HEK293 (cell line): ENCODE data around the gene STX16.
A peak's percentile ranks its signal among the peaks of the same experiment; 100 is the strongest.

Source experiments
- CTCF ChIA-PET: fragments of 350-600 bp; formaldehyde crosslinking; extraction: SDS; loops from one replicate; lab custom pipeline; 2021; ENCODE audit warnings: antibody characterized with exemption; lab: Yijun Ruan, JAX
- POLR2A ChIA-PET: fragments of 300-600 bp; formaldehyde crosslinking; extraction: SDS; loops from one replicate; lab custom pipeline; 2020; ENCODE audit warnings: antibody characterized with exemption, inconsistent platforms; lab: Yijun Ruan, JAX
- H3K27ac ChIP-seq: fragments of 200-500 bp; sonication (Bioruptor generic); 2 replicates; pipeline ENCODE4 v1.5.1; 2014; ENCODE audit warnings: low read depth, low read length, control low read depth, inconsistent platforms; ENCODE audit errors: extremely low read depth
- H3K36me3 ChIP-seq, 2 experiments: fragments of 200-500 bp in 1 of 2; sonication (Bioruptor generic) in 1 of 2; 1 replicate in 1 of 2; 2 replicates in 1 of 2; pipeline ENCODE4 v1.5.1; 2014 to 2017; ENCODE audit warnings: inconsistent platforms in 2 of 2, low read length in 2 of 2; ENCODE audit not compliant: control insufficient read depth in 2 of 2, insufficient read depth in 1 of 2
- H3K4me1 ChIP-seq: fragments of 200-500 bp; sonication (Bioruptor generic); 2 replicates; pipeline ENCODE4 v1.5.1; 2014; ENCODE audit warnings: mild to moderate bottlenecking, low read length, inconsistent platforms; ENCODE audit not compliant: control insufficient read depth, insufficient read depth
- H3K4me3 ChIP-seq: 2 replicates; pipeline ENCODE4 v1.5.1; 2011; ENCODE audit warnings: low read depth, mild to moderate bottlenecking, control low read depth, low read length, moderate library complexity
- H3K9me3 ChIP-seq: fragments of 200-500 bp; sonication (Bioruptor generic); 2 replicates; pipeline ENCODE4 v1.5.1; 2014; ENCODE audit warnings: low read depth, low read length, inconsistent platforms; ENCODE audit not compliant: control insufficient read depth, insufficient read depth
- KLF10 ChIP-seq: fragments of 450-650 bp; IDR thresholded peaks from 2 replicates; pipeline ENCODE4 v1.5.1; 2018; ENCODE audit warnings: missing biosample characterization, mild to moderate bottlenecking, missing genetic modification characterization
- MYNN ChIP-seq: fragments of 450-650 bp; formaldehyde crosslinking; IDR thresholded peaks from 2 replicates; pipeline ENCODE4 v1.5.1; 2016; ENCODE audit warnings: missing biosample characterization, missing genetic modification characterization, borderline replicate concordance
- PRDM1 ChIP-seq: fragments of 450-650 bp; formaldehyde crosslinking; IDR thresholded peaks from 2 replicates; pipeline ENCODE4; 2016; ENCODE audit warnings: missing biosample characterization, missing genetic modification characterization
- PRDM6 ChIP-seq: fragments of 450-650 bp; formaldehyde crosslinking; IDR thresholded peaks from 2 replicates; pipeline ENCODE4 v1.5.1; 2017; ENCODE audit warnings: missing biosample characterization, missing genetic modification characterization
- TRIM28 ChIP-seq: IDR thresholded peaks from 2 replicates; pipeline ENCODE4 v1.6.1; 2011; ENCODE audit warnings: low read length, control low read depth, borderline replicate concordance
- ZNF148 ChIP-seq: fragments of 450-650 bp; formaldehyde crosslinking; IDR thresholded peaks from 2 replicates; pipeline ENCODE4 v1.5.0; 2017; ENCODE audit warnings: missing biosample characterization, missing genetic modification characterization, borderline replicate concordance
- ZNF184 ChIP-seq: fragments of 450-650 bp; IDR thresholded peaks from 2 replicates; pipeline ENCODE4 v1.5.1; 2018; ENCODE audit warnings: missing biosample characterization, mild to moderate bottlenecking, missing genetic modification characterization
- ZNF248 ChIP-seq: fragments of 450-650 bp; formaldehyde crosslinking; IDR thresholded peaks from 2 replicates; pipeline ENCODE4 v1.5.1; 2017; ENCODE audit warnings: missing biosample characterization, missing genetic modification characterization
- ZNF302 ChIP-seq: fragments of 450-650 bp; formaldehyde crosslinking; IDR thresholded peaks from 2 replicates; pipeline ENCODE4 v1.5.1; 2016; ENCODE audit warnings: missing biosample characterization, missing genetic modification characterization, low read depth
- ZNF335 ChIP-seq: fragments of 450-650 bp; formaldehyde crosslinking; conservative IDR thresholded peaks from 2 replicates; pipeline ENCODE4 v1.5.1; 2016; ENCODE audit warnings: missing biosample characterization, missing genetic modification characterization
- ZNF391 ChIP-seq: fragments of 450-650 bp; formaldehyde crosslinking; IDR thresholded peaks from 2 replicates; pipeline ENCODE4 v1.5.1; 2016; ENCODE audit warnings: low read depth, missing biosample characterization, missing genetic modification characterization, borderline replicate concordance
- ZNF394 ChIP-seq: fragments of 450-650 bp; formaldehyde crosslinking; IDR thresholded peaks from 2 replicates; pipeline ENCODE4 v1.5.1; 2016; ENCODE audit warnings: missing biosample characterization, missing genetic modification characterization, mild to moderate bottlenecking, moderate library complexity, borderline replicate concordance
- ZNF530 ChIP-seq: fragments of 450-650 bp; formaldehyde crosslinking; IDR thresholded peaks from 2 replicates; pipeline ENCODE4 v1.5.1; 2016; ENCODE audit warnings: low read depth, missing biosample characterization, missing genetic modification characterization
- ZNF558 ChIP-seq: fragments of 450-650 bp; formaldehyde crosslinking; IDR thresholded peaks from 2 replicates; pipeline ENCODE4 v1.5.1; 2016; ENCODE audit warnings: missing biosample characterization, missing genetic modification characterization
- ZNF645 ChIP-seq: fragments of 450-650 bp; formaldehyde crosslinking; IDR thresholded peaks from 2 replicates; pipeline ENCODE4; 2016; ENCODE audit warnings: missing biosample characterization, missing genetic modification characterization
- ZNF654 ChIP-seq: fragments of 450-650 bp; formaldehyde crosslinking; IDR thresholded peaks from 2 replicates; pipeline ENCODE4 v1.5.1; 2016; ENCODE audit warnings: low read depth, missing biosample characterization, missing genetic modification characterization
- ZSCAN16 ChIP-seq: fragments of 450-650 bp; formaldehyde crosslinking; IDR thresholded peaks from 2 replicates; pipeline ENCODE4 v1.5.1; 2016; ENCODE audit warnings: missing biosample characterization, missing genetic modification characterization
- ZSCAN18 ChIP-seq: fragments of 450-650 bp; formaldehyde crosslinking; IDR thresholded peaks from 2 replicates; pipeline ENCODE4 v1.5.1; 2016; ENCODE audit warnings: missing biosample characterization, missing genetic modification characterization
- ZSCAN23 ChIP-seq: fragments of 450-650 bp; formaldehyde crosslinking; IDR thresholded peaks from 2 replicates; pipeline ENCODE4 v1.5.1; 2016; ENCODE audit warnings: missing biosample characterization, missing genetic modification characterization
- ZXDB ChIP-seq: fragments of 450-650 bp; formaldehyde crosslinking; IDR thresholded peaks from 2 replicates; pipeline ENCODE4 v1.5.1; 2016; ENCODE audit warnings: missing biosample characterization, missing genetic modification characterization
- TF ChIP-seq, protein P1 (sequence below): fragments of 450-650 bp; formaldehyde crosslinking; IDR thresholded peaks from 2 replicates; pipeline ENCODE4 v1.5.1; 2016; ENCODE audit warnings: missing biosample characterization, missing genetic modification characterization, low read depth
- TF ChIP-seq, protein P2 (sequence below): fragments of 450-650 bp; formaldehyde crosslinking; conservative IDR thresholded peaks from 2 replicates; pipeline ENCODE4 v1.5.1; 2016; ENCODE audit warnings: low read depth, missing biosample characterization, missing genetic modification characterization

STX16 gene

DNA sequence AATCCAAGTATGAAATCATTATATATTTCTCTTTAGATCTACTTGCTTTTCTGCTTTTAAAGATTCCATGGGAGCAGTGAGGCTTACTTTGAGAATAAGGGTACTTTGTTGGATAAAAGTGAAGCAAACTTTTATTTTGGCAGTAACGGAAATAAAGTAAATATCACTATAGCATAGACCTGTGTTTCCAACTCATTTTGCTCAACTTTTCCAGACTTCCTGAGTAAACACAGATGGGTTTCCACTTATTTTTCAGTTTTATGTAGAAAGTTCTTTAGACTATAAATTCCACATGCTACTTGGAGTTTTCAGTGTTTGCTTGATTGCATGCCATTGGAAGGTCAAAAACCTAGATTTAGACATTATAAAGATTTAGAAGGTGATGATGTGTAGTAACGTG lies 6.2 kb downstream of the STX16 start:
- Histone ChIP-seq H3K36me3 (peaks cover 0 to 34% of the 10 kb centered on the region in 2 experiments; a peak in 1 of 3 replicates), H3K9me3 (no peaks in the 10 kb centered on the region), H3K27ac (no peak overlapping the region), H3K4me3 (no peak overlapping the region), H3K4me1 (peaks cover 19% of the 10 kb centered on the region)
- TF ChIP-seq PRDM6 (tag by site-specific recombination) = peak; percentile 79
- TF ChIP-seq ZSCAN23 (tag by site-specific recombination) = no peak
- peak; percentile 35; the same call in 1 of the 2 replicates for TF ChIP-seq PRDM1 (tag by site-specific recombination)
- ChIA-PET POLR2A (no interaction called here), CTCF (interaction anchor here (0.6 to 1.0 kb wide), 3 partner anchors 32 to 175 kb away, joined by 3 to 6 read pairs (median 3); no protein-coding TSS in a partner anchor)

DNA sequence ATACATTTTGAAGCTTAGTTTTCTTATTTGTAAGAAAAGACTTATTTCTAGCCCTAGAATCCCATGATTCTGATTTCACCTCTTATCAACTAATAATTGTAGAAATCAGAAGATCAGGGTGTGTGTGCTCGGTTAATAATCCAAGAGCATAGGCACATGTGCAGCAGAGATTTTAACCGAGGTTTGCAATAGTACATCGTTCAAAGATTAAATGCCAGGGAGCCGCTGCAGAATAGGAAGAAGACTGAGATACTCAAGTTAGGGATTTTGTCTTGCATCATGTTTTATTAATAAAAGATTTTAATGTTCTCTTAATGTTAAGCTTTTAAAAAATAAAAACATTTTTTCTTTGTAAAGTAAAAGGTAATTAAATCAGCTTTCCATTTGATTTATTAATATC lies 6.9 kb downstream of the STX16 start:
- CTCF ChIA-PET = interaction anchor here (0.8 kb wide), 1 partner anchor 38 kb away, joined by 4 read pairs; no protein-coding TSS in a partner anchor
- POLR2A ChIA-PET = no interaction called here
- TF ChIP-seq ZSCAN16 (tag by site-specific recombination) = no peak
- no peak for TF ChIP-seq ZXDB (tag by site-specific recombination)
- TF ChIP-seq ZNF184 = no peak
- TF ChIP-seq, protein P1, sequence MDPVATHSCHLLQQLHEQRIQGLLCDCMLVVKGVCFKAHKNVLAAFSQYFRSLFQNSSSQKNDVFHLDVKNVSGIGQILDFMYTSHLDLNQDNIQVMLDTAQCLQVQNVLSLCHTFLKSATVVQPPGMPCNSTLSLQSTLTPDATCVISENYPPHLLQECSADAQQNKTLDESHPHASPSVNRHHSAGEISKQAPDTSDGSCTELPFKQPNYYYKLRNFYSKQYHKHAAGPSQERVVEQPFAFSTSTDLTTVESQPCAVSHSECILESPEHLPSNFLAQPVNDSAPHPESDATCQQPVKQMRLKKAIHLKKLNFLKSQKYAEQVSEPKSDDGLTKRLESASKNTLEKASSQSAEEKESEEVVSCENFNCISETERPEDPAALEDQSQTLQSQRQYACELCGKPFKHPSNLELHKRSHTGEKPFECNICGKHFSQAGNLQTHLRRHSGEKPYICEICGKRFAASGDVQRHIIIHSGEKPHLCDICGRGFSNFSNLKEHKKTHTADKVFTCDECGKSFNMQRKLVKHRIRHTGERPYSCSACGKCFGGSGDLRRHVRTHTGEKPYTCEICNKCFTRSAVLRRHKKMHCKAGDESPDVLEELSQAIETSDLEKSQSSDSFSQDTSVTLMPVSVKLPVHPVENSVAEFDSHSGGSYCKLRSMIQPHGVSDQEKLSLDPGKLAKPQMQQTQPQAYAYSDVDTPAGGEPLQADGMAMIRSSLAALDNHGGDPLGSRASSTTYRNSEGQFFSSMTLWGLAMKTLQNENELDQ (tag by site-specific recombination) = no peak
- TF ChIP-seq ZNF335 (tag by site-specific recombination) = no peak
- no peak for TF ChIP-seq ZNF645 (tag by site-specific recombination)
- TF ChIP-seq ZNF394 (tag by site-specific recombination) = no peak
- TF ChIP-seq, protein P2, sequence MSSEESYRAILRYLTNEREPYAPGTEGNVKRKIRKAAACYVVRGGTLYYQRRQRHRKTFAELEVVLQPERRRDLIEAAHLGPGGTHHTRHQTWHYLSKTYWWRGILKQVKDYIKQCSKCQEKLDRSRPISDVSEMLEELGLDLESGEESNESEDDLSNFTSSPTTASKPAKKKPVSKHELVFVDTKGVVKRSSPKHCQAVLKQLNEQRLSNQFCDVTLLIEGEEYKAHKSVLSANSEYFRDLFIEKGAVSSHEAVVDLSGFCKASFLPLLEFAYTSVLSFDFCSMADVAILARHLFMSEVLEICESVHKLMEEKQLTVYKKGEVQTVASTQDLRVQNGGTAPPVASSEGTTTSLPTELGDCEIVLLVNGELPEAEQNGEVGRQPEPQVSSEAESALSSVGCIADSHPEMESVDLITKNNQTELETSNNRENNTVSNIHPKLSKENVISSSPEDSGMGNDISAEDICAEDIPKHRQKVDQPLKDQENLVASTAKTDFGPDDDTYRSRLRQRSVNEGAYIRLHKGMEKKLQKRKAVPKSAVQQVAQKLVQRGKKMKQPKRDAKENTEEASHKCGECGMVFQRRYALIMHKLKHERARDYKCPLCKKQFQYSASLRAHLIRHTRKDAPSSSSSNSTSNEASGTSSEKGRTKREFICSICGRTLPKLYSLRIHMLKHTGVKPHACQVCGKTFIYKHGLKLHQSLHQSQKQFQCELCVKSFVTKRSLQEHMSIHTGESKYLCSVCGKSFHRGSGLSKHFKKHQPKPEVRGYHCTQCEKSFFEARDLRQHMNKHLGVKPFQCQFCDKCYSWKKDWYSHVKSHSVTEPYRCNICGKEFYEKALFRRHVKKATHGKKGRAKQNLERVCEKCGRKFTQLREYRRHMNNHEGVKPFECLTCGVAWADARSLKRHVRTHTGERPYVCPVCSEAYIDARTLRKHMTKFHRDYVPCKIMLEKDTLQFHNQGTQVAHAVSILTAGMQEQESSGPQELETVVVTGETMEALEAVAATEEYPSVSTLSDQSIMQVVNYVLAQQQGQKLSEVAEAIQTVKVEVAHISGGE = no peak
- TF ChIP-seq ZSCAN18 (tag by site-specific recombination) = no peak
- no peak for TF ChIP-seq ZNF248
- no peak for TF ChIP-seq TRIM28
- TF ChIP-seq ZNF302 (tag by site-specific recombination) = no peak
- no peak for TF ChIP-seq ZNF530
- no peak for TF ChIP-seq KLF10 (tag by site-specific recombination)
- TF ChIP-seq ZNF391 = no peak
- TF ChIP-seq ZNF654 = no peak
- no peak for TF ChIP-seq ZNF558 (tag by site-specific recombination)
- TF ChIP-seq MYNN (tag by site-specific recombination) = no peak
- no peak for TF ChIP-seq ZNF148 (tag by site-specific recombination)

More for the DNA sequence above, 6.9 kb downstream of the STX16 start:
- H3K9me3 ChIP-seq = no peaks in the 10 kb centered on the region
- no peak overlapping the region for H3K27ac ChIP-seq
- H3K4me1 ChIP-seq = peaks cover 19% of the 10 kb centered on the region
- no peak overlapping the region for H3K4me3 ChIP-seq
- H3K36me3 ChIP-seq = peaks cover 4 to 37% of the 10 kb centered on the region in 2 experiments
